SK-N-SH treated with all-trans-retinoic acid at 6 μM for 48 hours (cell line): ENCODE measurements around the gene VRK3.

Experiments
- GLIS3 ChIP-seq: fragments of 250-450 bp; sonication (Bioruptor Pico); IDR thresholded peaks from 2 replicates; pipeline ENCODE4 v1.5.0; 2020; ENCODE audit warnings: mild to moderate bottlenecking, moderate library complexity
- ISL1 ChIP-seq: fragments of 250-450 bp; sonication (Bioruptor Pico); IDR thresholded peaks from 2 replicates; pipeline ENCODE4 v2.1.2; 2022; ENCODE audit warnings: mild to moderate bottlenecking, moderate library complexity
- TOX ChIP-seq: fragments of 250-450 bp; sonication (Bioruptor Pico); IDR thresholded peaks from 2 replicates; pipeline ENCODE4 v1.8.0; 2021; ENCODE audit warnings: mild to moderate bottlenecking, moderate library complexity, borderline replicate concordance
- TSHZ2 ChIP-seq: fragments of 250-450 bp; sonication (Bioruptor Pico); IDR thresholded peaks from 2 replicates; pipeline ENCODE4 v1.5.0; 2020; ENCODE audit warnings: mild to moderate bottlenecking, moderate library complexity
- ZFP30 ChIP-seq: fragments of 450-650 bp; formaldehyde crosslinking; IDR thresholded peaks from 2 replicates; pipeline ENCODE4 v1.5.0; 2022; ENCODE audit warnings: mild to moderate bottlenecking, moderate library complexity
- TF ChIP-seq, protein P1 (sequence below): fragments of 250-450 bp; sonication (Bioruptor Pico); IDR thresholded peaks from 2 replicates; pipeline ENCODE4 v1.8.0; 2020; ENCODE audit warnings: mild to moderate bottlenecking, moderate library complexity, borderline replicate concordance

DNA sequence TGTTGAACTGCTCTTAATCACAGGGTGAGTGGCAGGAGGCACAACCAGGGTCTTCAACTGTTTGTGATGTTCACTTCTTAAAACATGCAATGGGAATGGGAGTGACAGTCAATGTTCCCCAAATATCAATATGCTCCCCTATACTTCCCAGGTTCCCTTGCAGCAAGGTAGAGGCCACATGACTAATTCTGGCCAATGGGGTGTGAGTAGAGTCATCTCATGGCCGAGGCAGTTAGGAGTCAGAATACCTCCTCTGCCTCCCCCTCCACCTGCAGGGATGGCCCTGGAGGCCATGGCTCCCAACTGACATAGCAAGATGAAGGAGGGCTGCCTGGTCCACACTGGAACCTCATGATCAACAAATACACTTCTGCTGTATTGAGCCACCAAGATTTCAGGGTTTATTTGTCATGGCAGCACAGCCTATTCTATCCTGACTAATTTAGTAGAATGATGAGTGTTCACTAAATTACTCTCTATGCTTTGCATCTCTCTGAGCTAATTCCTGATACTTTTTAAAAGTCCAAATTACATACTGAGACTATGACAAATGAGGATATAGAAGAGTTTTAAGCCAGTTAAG lies 8.9 kb downstream of the VRK3 start:
- TF ChIP-seq TSHZ2 (CRISPR knock-in tag): no peak
- TF ChIP-seq ISL1 (CRISPR knock-in tag): no peak
- no peak for TF ChIP-seq ZFP30 (CRISPR knock-in tag)
- TF ChIP-seq GLIS3 (CRISPR knock-in tag): no peak
- no peak for TF ChIP-seq TOX (CRISPR knock-in tag)
- TF ChIP-seq, protein P1, sequence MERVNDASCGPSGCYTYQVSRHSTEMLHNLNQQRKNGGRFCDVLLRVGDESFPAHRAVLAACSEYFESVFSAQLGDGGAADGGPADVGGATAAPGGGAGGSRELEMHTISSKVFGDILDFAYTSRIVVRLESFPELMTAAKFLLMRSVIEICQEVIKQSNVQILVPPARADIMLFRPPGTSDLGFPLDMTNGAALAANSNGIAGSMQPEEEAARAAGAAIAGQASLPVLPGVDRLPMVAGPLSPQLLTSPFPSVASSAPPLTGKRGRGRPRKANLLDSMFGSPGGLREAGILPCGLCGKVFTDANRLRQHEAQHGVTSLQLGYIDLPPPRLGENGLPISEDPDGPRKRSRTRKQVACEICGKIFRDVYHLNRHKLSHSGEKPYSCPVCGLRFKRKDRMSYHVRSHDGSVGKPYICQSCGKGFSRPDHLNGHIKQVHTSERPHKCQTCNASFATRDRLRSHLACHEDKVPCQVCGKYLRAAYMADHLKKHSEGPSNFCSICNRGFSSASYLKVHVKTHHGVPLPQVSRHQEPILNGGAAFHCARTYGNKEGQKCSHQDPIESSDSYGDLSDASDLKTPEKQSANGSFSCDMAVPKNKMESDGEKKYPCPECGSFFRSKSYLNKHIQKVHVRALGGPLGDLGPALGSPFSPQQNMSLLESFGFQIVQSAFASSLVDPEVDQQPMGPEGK (CRISPR knock-in tag): no peak
